ENCODE data around the gene ACVR1B.

DNA sequence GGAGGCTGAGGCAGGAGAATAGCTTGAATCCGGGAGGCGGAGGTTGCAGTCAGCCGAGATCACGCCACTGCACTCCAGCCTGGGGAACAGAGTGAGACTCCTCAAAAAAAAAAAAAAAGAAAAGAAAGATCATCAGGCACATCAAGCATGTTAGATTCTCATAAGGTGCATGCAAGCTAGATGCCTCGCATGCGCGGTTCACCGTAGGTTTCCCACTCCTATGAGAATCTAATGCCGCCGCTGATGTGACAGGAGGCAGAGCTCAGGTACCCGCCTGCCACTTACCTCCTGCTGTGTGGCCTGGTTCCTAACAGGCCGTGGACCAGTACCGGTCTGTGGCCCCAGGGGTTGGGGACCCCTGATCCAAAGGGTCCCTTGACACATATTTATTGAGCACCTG lies 7.0 kb downstream of the ACVR1B start:
- TF ChIP-seq PAX5 (IDR thresholded peaks at IDR 0.05; ENCODE audit: insufficient read depth, low read length, severe bottlenecking) (no peak), POLR2AphosphoS5 (IDR thresholded peaks at IDR 0.05; ENCODE audit: low read depth, low read length) (no peak), POLR2A (IDR thresholded peaks at IDR 0.05; ENCODE audit: low read depth, low read length) (no peak), SPI1 (IDR thresholded peaks at IDR 0.05; ENCODE audit: low read depth, low read length) (no peak), TAF1 (IDR thresholded peaks at IDR 0.05; ENCODE audit: low read depth, low read length) (no peak)

All from GM12891 (cell line).